WTC11 (cell line): Measurements from ENCODE around the gene ITPR2. TPM values are rescaled to one million over a fixed set of nuclear protein-coding genes. Genes with fewer than 3 reads are reported as not detected.

ENCODE experiments used
- ATAC-seq: fragments of 200-7000 bp; cut with Tn5 transposase; 2 replicates; pipeline ENCODE4 v1.10.0; 2021; ENCODE audit warnings: mild to moderate bottlenecking, moderate library complexity
- CTCF ChIA-PET: fragments of 300-600 bp; sonication (Branson Sonifier 250); formaldehyde crosslinking; loops from one replicate; lab custom pipeline; 2021; ENCODE audit warnings: antibody characterized with exemption; lab: Charles Lee
- POLR2A ChIA-PET: fragments of 350-600 bp; sonication (Branson Sonifier 250); formaldehyde crosslinking; loops from one replicate; lab custom pipeline; 2021; ENCODE audit warnings: antibody characterized with exemption; lab: Charles Lee
- DNase-seq: peaks from one replicate; pipeline ENCODE4 v3.0.0; 2021; ENCODE audit warnings: low spot score
- H3K27ac Mint-ChIP-seq: 2 replicates; pipeline ENCODE4 v1.8.0; 2021; ENCODE audit warnings: mixed read lengths
- H3K27me3 Mint-ChIP-seq: 2 replicates; pipeline ENCODE4 v1.8.0; 2021; ENCODE audit warnings: low read depth, mild to moderate bottlenecking, moderate library complexity, mixed read lengths
- H3K36me3 Mint-ChIP-seq: 2 replicates; pipeline ENCODE4 v1.8.0; 2021; ENCODE audit warnings: mixed read lengths
- H3K4me1 Mint-ChIP-seq: 2 replicates; pipeline ENCODE4 v1.8.0; 2022; ENCODE audit warnings: mixed read lengths
- H3K4me3 Mint-ChIP-seq: 2 replicates; pipeline ENCODE4 v1.8.0; 2021; ENCODE audit warnings: mild to moderate bottlenecking, moderate library complexity, mixed read lengths
- H3K9me3 Mint-ChIP-seq: 2 replicates; pipeline ENCODE4 v1.8.0; 2021; ENCODE audit warnings: mixed read lengths
- ATF1 ChIP-seq: sonication (generic); formaldehyde crosslinking; IDR thresholded peaks from 2 replicates; pipeline ENCODE4 v1.8.1; 2023; ENCODE audit warnings: mild to moderate bottlenecking, moderate library complexity, missing genetic modification reagents
- ATF3 ChIP-seq: sonication (generic); formaldehyde crosslinking; conservative IDR thresholded peaks from 2 replicates; pipeline ENCODE4 v1.8.1; 2022; ENCODE audit warnings: mild to moderate bottlenecking, missing genetic modification reagents
- E2F4 ChIP-seq: sonication (generic); formaldehyde crosslinking; IDR thresholded peaks from 2 replicates; pipeline ENCODE4 v1.8.1; 2022; ENCODE audit warnings: low read depth, mild to moderate bottlenecking, moderate library complexity, missing genetic modification reagents, borderline replicate concordance
- ELF4 ChIP-seq: sonication (generic); formaldehyde crosslinking; IDR thresholded peaks from 2 replicates; pipeline ENCODE4 v1.8.1; 2022; ENCODE audit warnings: low read depth, mild to moderate bottlenecking, moderate library complexity, missing genetic modification reagents
- ESRRA ChIP-seq: sonication (generic); formaldehyde crosslinking; IDR thresholded peaks from 2 replicates; pipeline ENCODE4 v1.8.1; 2022; ENCODE audit warnings: mild to moderate bottlenecking, missing genetic modification reagents, borderline replicate concordance
- ETV6 ChIP-seq: sonication (generic); formaldehyde crosslinking; IDR thresholded peaks from 2 replicates; pipeline ENCODE4 v1.8.1; 2022; ENCODE audit warnings: mild to moderate bottlenecking, missing genetic modification reagents
- IRF1 ChIP-seq: sonication (generic); formaldehyde crosslinking; IDR thresholded peaks from 2 replicates; pipeline ENCODE4 v1.8.0; 2023; ENCODE audit warnings: missing genetic modification reagents
- KAT7 ChIP-seq: sonication (generic); formaldehyde crosslinking; IDR thresholded peaks from 2 replicates; pipeline ENCODE4 v1.8.1; 2023; ENCODE audit warnings: missing genetic modification reagents, mild to moderate bottlenecking, borderline replicate concordance
- MLX ChIP-seq: sonication (generic); formaldehyde crosslinking; IDR thresholded peaks from 2 replicates; pipeline ENCODE4 v1.8.1; 2023; ENCODE audit warnings: mild to moderate bottlenecking, missing genetic modification reagents, moderate library complexity
- NFATC4 ChIP-seq: fragments of 250-450 bp; sonication (Bioruptor Pico); IDR thresholded peaks from 2 replicates; pipeline ENCODE4 v1.9.0; 2021; ENCODE audit warnings: mild to moderate bottlenecking
- NFE2L1 ChIP-seq: sonication (generic); formaldehyde crosslinking; IDR thresholded peaks from 2 replicates; pipeline ENCODE4 v1.8.1; 2023; ENCODE audit warnings: missing genetic modification reagents
- USF1 ChIP-seq: sonication (generic); formaldehyde crosslinking; IDR thresholded peaks from 2 replicates; pipeline ENCODE4 v1.8.0; 2022; ENCODE audit warnings: mild to moderate bottlenecking, missing genetic modification reagents
- ZNF232 ChIP-seq: sonication (generic); formaldehyde crosslinking; IDR thresholded peaks from 2 replicates; pipeline ENCODE4 v1.8.0; 2022; ENCODE audit warnings: mild to moderate bottlenecking, missing genetic modification reagents
- ZNF512 ChIP-seq: sonication (generic); formaldehyde crosslinking; IDR thresholded peaks from 2 replicates; pipeline ENCODE4 v1.8.1; 2022; ENCODE audit warnings: missing genetic modification reagents, borderline replicate concordance
- ZNF532 ChIP-seq: fragments of 250-450 bp; sonication (Bioruptor Pico); IDR thresholded peaks from 2 replicates; pipeline ENCODE4 v1.9.0; 2021; ENCODE audit warnings: mild to moderate bottlenecking, borderline replicate concordance
- total RNA-seq: library from RNA; stranded (reverse); gene quantifications from 3 replicates; pipeline ENCODE4 v1.2.3, GENCODE V29; 2021

Gene ITPR2
- total RNA-seq, 1 experiment from 2014 or later = 50.7 TPM

- TF ChIP-seq ZNF532 (CRISPR knock-in tag) (no peak), IRF1 (CRISPR knock-in tag) (no peak), ETV6 (CRISPR knock-in tag) (no peak), ATF3 (no peak), KAT7 (CRISPR knock-in tag) (no peak), ESRRA (no peak), NFE2L1 (no peak), USF1 (no peak)
Measured at GRCh38 chr12:26572137-26572536, 260.9 kb downstream of the ITPR2 start (continued).

- H3K36me3 Mint-ChIP-seq = peaks cover 11% of the 10 kb centered on the region
- peaks cover 18% of the 10 kb centered on the region for H3K4me1 Mint-ChIP-seq
- DNase-seq (no peak), ATAC-seq (no peak)
- CTCF ChIA-PET = interaction anchor here (1.2 kb wide), 1 partner anchor 43 kb away, joined by 4 read pairs; no protein-coding TSS in a partner anchor
- H3K4me3 Mint-ChIP-seq = no peak overlapping the region
- no peaks in the 10 kb centered on the region for H3K27me3 Mint-ChIP-seq
- no peak for TF ChIP-seq NFATC4 (CRISPR knock-in tag)
- TF ChIP-seq E2F4 (CRISPR knock-in tag) = no peak
- TF ChIP-seq ELF4 = no peak
- no peak for TF ChIP-seq ZNF512 (CRISPR knock-in tag)
- TF ChIP-seq ZNF232 (CRISPR knock-in tag) = no peak
- TF ChIP-seq, all 79 proteins: peak for 0
- POLR2A ChIA-PET = no interaction called here
- Mint-ChIP-seq H3K27ac (peak overlapping the region; percentile 36; the same call in 1 of the 2 replicates), H3K9me3 (no peaks in the 10 kb centered on the region)
Measured at GRCh38 chr12:26571560-26571959, 261.4 kb downstream of the ITPR2 start.

- H3K9me3 Mint-ChIP-seq = no peaks in the 10 kb centered on the region
- ChIA-PET CTCF (no interaction called here), POLR2A (no interaction called here)
- peaks cover 10% of the 10 kb centered on the region for H3K4me1 Mint-ChIP-seq
- H3K4me3 Mint-ChIP-seq = no peak overlapping the region
- TF ChIP-seq ETV6 (CRISPR knock-in tag) (no peak), E2F4 (CRISPR knock-in tag) (no peak), KAT7 (CRISPR knock-in tag) (no peak), ATF3 (no peak), MLX (CRISPR knock-in tag) (no peak), USF1 (no peak), ATF1 (CRISPR knock-in tag) (no peak)
- 0 out of 2 replicates have a peak, but pooled peaks cover 3% of the 10 kb centered on the region for H3K36me3 Mint-ChIP-seq
- no peak for ATAC-seq
- DNase-seq = no peak
- H3K27me3 Mint-ChIP-seq = no peaks in the 10 kb centered on the region
- 0 out of 2 replicates have a peak overlapping the region, but pooled peaks have one; percentile 33 for H3K27ac Mint-ChIP-seq
Measured at GRCh38 chr12:26567126-26567525, 265.9 kb downstream of the ITPR2 start.
